HCT116 (cell line): ENCODE measurements around the gene AP3B1.

Source experiments
- CTCF ChIP-seq, 3 experiments: fragments of 200-600 bp in 1 of 3; sonication (generic) in 1 of 3; IDR thresholded peaks in 2 of 3; conservative IDR thresholded peaks in 1 of 3; 2 replicates each; pipeline ENCODE4 v1.5.1; 2012 to 2017; ENCODE audit warnings: low read depth in 2 of 3, low read length in 2 of 3, antibody characterized with exemption in 1 of 3, borderline replicate concordance in 1 of 3, control low read depth in 1 of 3, mild to moderate bottlenecking in 1 of 3, mixed read lengths in 1 of 3, mixed run types in 1 of 3, moderate library complexity in 1 of 3; ENCODE audit not compliant: insufficient read depth in 1 of 3
- POLR2A ChIP-seq: IDR thresholded peaks from 2 replicates; pipeline ENCODE4 v1.7.0; 2011; ENCODE audit warnings: borderline replicate concordance; ENCODE audit not compliant: insufficient read depth, insufficient read length; ENCODE audit errors: extremely low read depth
- RAD21 ChIP-seq: IDR thresholded peaks from 2 replicates; pipeline ENCODE4 v1.6.1; 2012; ENCODE audit warnings: low read depth, mild to moderate bottlenecking
- ZNF274 ChIP-seq: fragments of 200-500 bp; sonication (Bioruptor generic); IDR thresholded peaks from 2 replicates; pipeline ENCODE4 v1.6.1; 2014; ENCODE audit warnings: mild to moderate bottlenecking, low read depth, low read length, inconsistent platforms

- TF ChIP-seq POLR2A (no peak), CTCF (IDR thresholded peaks at IDR 0.05 in 2 of 3, conservative IDR thresholded peaks at IDR 0.05 in 1 of 3; ENCODE audit: borderline replicate concordance in 1 of 3, insufficient read depth in 1 of 3, low read depth in 2 of 3, low read length in 2 of 3) (no peak), RAD21 (no peak), ZNF274 (no peak)
These were observed 336.5 kb downstream of the AP3B1 start for GRCh38 chr5:77957931-77958521.
